ENCODE measurements around the gene CFAP46.

The CFAP46 gene

GRCh38 chr10:132848291-132848701 lies 94.1 kb downstream of the CFAP46 start:
- Histone ChIP-seq H3K4me1 (ENCODE audit: insufficient read depth, low read length, poor library complexity, severe bottlenecking) (peaks cover 5% of the 10 kb centered on the region), H3K27me3 (ENCODE audit: insufficient read depth, low read length, poor library complexity, severe bottlenecking) (no peaks in the 10 kb centered on the region), H4K20me1 (ENCODE audit: insufficient read depth, low read length, poor library complexity, severe bottlenecking) (no peaks in the 10 kb centered on the region), H3F3A (ENCODE audit: low read depth) (no peaks in the 10 kb centered on the region), H3K4me2 (ENCODE audit: low read depth, low read length, poor library complexity, severe bottlenecking) (peak overlapping the region; percentile 63), H3K9ac (ENCODE audit: low read depth, low read length, poor library complexity, severe bottlenecking) (peak overlapping the region; percentile 38), H3K4me3 (ENCODE audit: low read length, poor library complexity, severe bottlenecking) (peak overlapping the region; percentile 43), H3K36me3 (ENCODE audit: insufficient read depth, low read length) (no peaks in the 10 kb centered on the region), H3K79me2 (ENCODE audit: insufficient read depth, low read length) (no peaks in the 10 kb centered on the region), H3K9me2 (replicated peaks; ENCODE audit: low read depth, low read length) (no peaks in the 10 kb centered on the region), H2AFZ (ENCODE audit: low read length) (peak overlapping the region; percentile 91), H3K9me3 (ENCODE audit: insufficient read depth, low read depth, low read length) (peaks cover 3% of the 10 kb centered on the region; the same call in 1 of the 2 replicates)
- TF ChIP-seq EZH2phosphoT487 (IDR thresholded peaks at IDR 0.05; ENCODE audit: borderline replicate concordance), result no peak
- TF ChIP-seq, protein P1, sequence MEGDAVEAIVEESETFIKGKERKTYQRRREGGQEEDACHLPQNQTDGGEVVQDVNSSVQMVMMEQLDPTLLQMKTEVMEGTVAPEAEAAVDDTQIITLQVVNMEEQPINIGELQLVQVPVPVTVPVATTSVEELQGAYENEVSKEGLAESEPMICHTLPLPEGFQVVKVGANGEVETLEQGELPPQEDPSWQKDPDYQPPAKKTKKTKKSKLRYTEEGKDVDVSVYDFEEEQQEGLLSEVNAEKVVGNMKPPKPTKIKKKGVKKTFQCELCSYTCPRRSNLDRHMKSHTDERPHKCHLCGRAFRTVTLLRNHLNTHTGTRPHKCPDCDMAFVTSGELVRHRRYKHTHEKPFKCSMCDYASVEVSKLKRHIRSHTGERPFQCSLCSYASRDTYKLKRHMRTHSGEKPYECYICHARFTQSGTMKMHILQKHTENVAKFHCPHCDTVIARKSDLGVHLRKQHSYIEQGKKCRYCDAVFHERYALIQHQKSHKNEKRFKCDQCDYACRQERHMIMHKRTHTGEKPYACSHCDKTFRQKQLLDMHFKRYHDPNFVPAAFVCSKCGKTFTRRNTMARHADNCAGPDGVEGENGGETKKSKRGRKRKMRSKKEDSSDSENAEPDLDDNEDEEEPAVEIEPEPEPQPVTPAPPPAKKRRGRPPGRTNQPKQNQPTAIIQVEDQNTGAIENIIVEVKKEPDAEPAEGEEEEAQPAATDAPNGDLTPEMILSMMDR (conservative IDR thresholded peaks at IDR 0.05; ENCODE audit: low read length), result no peak

GRCh38 chr10:132847856-132848255 lies 94.5 kb downstream of the CFAP46 start:
- Histone ChIP-seq H3K9me2 (replicated peaks; ENCODE audit: low read depth, low read length) (no peaks in the 10 kb centered on the region), H3K9me3 (ENCODE audit: insufficient read depth, low read depth, low read length) (peaks cover 7% of the 10 kb centered on the region; the same call in 1 of the 2 replicates), H3K79me2 (ENCODE audit: insufficient read depth, low read length) (no peaks in the 10 kb centered on the region), H3K4me3 (ENCODE audit: low read length, poor library complexity, severe bottlenecking) (peak overlapping the region; percentile 43), H3K4me2 (ENCODE audit: low read depth, low read length, poor library complexity, severe bottlenecking) (peak overlapping the region; percentile 63), H4K20me1 (ENCODE audit: insufficient read depth, low read length, poor library complexity, severe bottlenecking) (no peaks in the 10 kb centered on the region), H3K36me3 (ENCODE audit: insufficient read depth, low read length) (no peaks in the 10 kb centered on the region), H3K4me1 (ENCODE audit: insufficient read depth, low read length, poor library complexity, severe bottlenecking) (peaks cover 5% of the 10 kb centered on the region), H2AFZ (ENCODE audit: low read length) (peak overlapping the region; percentile 91), H3F3A (ENCODE audit: low read depth) (no peaks in the 10 kb centered on the region), H3K9ac (ENCODE audit: low read depth, low read length, poor library complexity, severe bottlenecking) (peak overlapping the region; percentile 38), H3K27me3 (ENCODE audit: insufficient read depth, low read length, poor library complexity, severe bottlenecking) (no peaks in the 10 kb centered on the region)
- TF ChIP-seq, protein P1 (conservative IDR thresholded peaks at IDR 0.05; ENCODE audit: low read length), result no peak
- no peak for TF ChIP-seq EZH2phosphoT487 (IDR thresholded peaks at IDR 0.05; ENCODE audit: borderline replicate concordance)

- Histone ChIP-seq H3K9me3 (ENCODE audit: insufficient read depth, low read depth, low read length) (peaks cover 11% of the 10 kb centered on the region; the same call in 1 of the 2 replicates), H2AFZ (ENCODE audit: low read length) (peak overlapping the region; percentile 91), H3K36me3 (ENCODE audit: insufficient read depth, low read length) (no peaks in the 10 kb centered on the region), H3F3A (ENCODE audit: low read depth) (no peaks in the 10 kb centered on the region), H3K9me2 (replicated peaks; ENCODE audit: low read depth, low read length) (no peaks in the 10 kb centered on the region), H3K79me2 (ENCODE audit: insufficient read depth, low read length) (no peaks in the 10 kb centered on the region), H3K4me2 (ENCODE audit: low read depth, low read length, poor library complexity, severe bottlenecking) (peak overlapping the region; percentile 63), H3K27me3 (ENCODE audit: insufficient read depth, low read length, poor library complexity, severe bottlenecking) (no peaks in the 10 kb centered on the region), H4K20me1 (ENCODE audit: insufficient read depth, low read length, poor library complexity, severe bottlenecking) (no peaks in the 10 kb centered on the region), H3K4me1 (ENCODE audit: insufficient read depth, low read length, poor library complexity, severe bottlenecking) (peaks cover 5% of the 10 kb centered on the region), H3K4me3 (ENCODE audit: low read length, poor library complexity, severe bottlenecking) (no peak overlapping the region), H3K9ac (ENCODE audit: low read depth, low read length, poor library complexity, severe bottlenecking) (peak overlapping the region; percentile 38)
- TF ChIP-seq, protein P1 (conservative IDR thresholded peaks at IDR 0.05; ENCODE audit: low read length), result no peak
- no peak for TF ChIP-seq EZH2phosphoT487 (IDR thresholded peaks at IDR 0.05; ENCODE audit: borderline replicate concordance)
Observed at GRCh38 chr10:132847416-132847777, 95.0 kb downstream of the CFAP46 start.
